HepG2 (cell line): Measurements from ENCODE around the gene ZNFX1. TPM values are rescaled to one million over a fixed set of nuclear protein-coding genes. Genes with fewer than 3 reads are reported as not detected.
A peak's percentile ranks its signal among the peaks of the same experiment; 100 is the strongest.

Experiments used
- ATAC-seq: fragments of 200-7000 bp; cut with Tn5 transposase; 3 replicates; pipeline ENCODE4 v1.9.1; 2020; ENCODE audit warnings: mild to moderate bottlenecking, moderate library complexity
- BruUV-seq: library from RNA; stranded (reverse); fragments of 400-500 nt; replicated peaks from 2 replicates; lab custom pipeline; 2021; lab: Mats Ljungman, UMichigan
- CTCF ChIA-PET: fragments of 300-600 bp; formaldehyde crosslinking; extraction: SDS; loops from one replicate; lab custom pipeline; 2021; ENCODE audit warnings: low total read pairs, inconsistent platforms, low intra/inter-chr PET ratio; lab: Yijun Ruan, JAX
- POLR2A ChIA-PET: fragments of 350-600 bp; sonication (Branson Sonifier 250); formaldehyde crosslinking; loops from one replicate; lab custom pipeline; 2020; ENCODE audit warnings: antibody characterized with exemption, inconsistent platforms; lab: Yijun Ruan, JAX
- DNase-seq: peaks from one replicate; pipeline ENCODE4 v3.0.0-alpha.2; 2015; ENCODE audit warnings: low spot score
- FAIRE-seq: peaks from 3 replicates; lab custom pipeline; 2011; peaks lifted over from hg19 to GRCh38; lab: Jason Lieb, UNC
- H2AFZ ChIP-seq: one replicate; pipeline ENCODE4 v1.6.1; 2011; ENCODE audit warnings: low read length, inconsistent platforms
- H3K27ac ChIP-seq: fragments of 300-600 bp; 3 replicates; pipeline ENCODE4 v1.8.0; 2011; ENCODE audit warnings: mixed run types, mild to moderate bottlenecking, mixed read lengths, low read length, inconsistent platforms; ENCODE audit not compliant: insufficient read depth; ENCODE audit errors: extremely low read length
- H3K27me3 ChIP-seq, 2 experiments: fragments of 200-600 bp in 1 of 2; 2 replicates in 1 of 2; 3 replicates in 1 of 2; pipeline versions ENCODE4 v1.6.0 to v1.8.0; 2011; ENCODE audit warnings: low read length in 2 of 2, mild to moderate bottlenecking in 2 of 2, moderate library complexity in 2 of 2, inconsistent platforms in 1 of 2; ENCODE audit not compliant: insufficient read depth in 2 of 2, control insufficient read depth in 1 of 2
- H3K36me3 ChIP-seq, 2 experiments: fragments of 200-600 bp in 1 of 2; replicated peaks in 1 of 2; 2 replicates in 1 of 2; 3 replicates in 1 of 2; pipeline versions ENCODE4 v1.5.1 to v1.8.0; 2011; ENCODE audit warnings: low read length in 2 of 2, inconsistent platforms in 1 of 2; ENCODE audit not compliant: insufficient read depth in 2 of 2, control insufficient read depth in 1 of 2
- H3K4me1 ChIP-seq: 2 replicates; pipeline ENCODE4 v1.5.1; 2012; ENCODE audit warnings: low read length, inconsistent platforms; ENCODE audit not compliant: insufficient read depth
- H3K4me2 ChIP-seq: 2 replicates; pipeline ENCODE4 v1.6.0; 2011; ENCODE audit warnings: low read depth, low read length, inconsistent platforms
- H3K4me3 ChIP-seq, 3 experiments: fragments of 200-600 bp in 1 of 3; sonication (generic), shearing (Covaris generic) in 1 of 3; replicated peaks in 1 of 3; 2 replicates each; pipeline ENCODE4 v1.5.1; 2011 to 2016; ENCODE audit warnings: low read length in 3 of 3, inconsistent platforms in 2 of 3, low read depth in 2 of 3, mild to moderate bottlenecking in 2 of 3, control low read depth in 1 of 3, mixed read lengths in 1 of 3; ENCODE audit not compliant: insufficient read depth in 1 of 3
- H3K79me2 ChIP-seq: one replicate; pipeline ENCODE4 v1.6.1; 2011; ENCODE audit warnings: low read length, inconsistent platforms; ENCODE audit not compliant: insufficient read depth
- H3K9ac ChIP-seq: 2 replicates; pipeline ENCODE4 v1.6.0; 2011; ENCODE audit warnings: mild to moderate bottlenecking, low read depth, low read length, inconsistent platforms; ENCODE audit not compliant: insufficient read depth
- H3K9me3 ChIP-seq: 2 replicates; pipeline ENCODE4 v1.5.1; 2012; ENCODE audit warnings: mild to moderate bottlenecking, low read length
- H4K20me1 ChIP-seq: 2 replicates; pipeline ENCODE4 v1.6.0; 2011; ENCODE audit warnings: inconsistent platforms, mild to moderate bottlenecking, low read length, moderate library complexity; ENCODE audit not compliant: insufficient read depth
- AKNA ChIP-seq: sonication (generic); formaldehyde crosslinking; IDR thresholded peaks from 2 replicates; pipeline ENCODE4 v1.4.0; 2020; ENCODE audit warnings: missing genetic modification reagents, borderline replicate concordance
- ATF7-NPFF ChIP-seq: sonication (generic); formaldehyde crosslinking; IDR thresholded peaks from 2 replicates; pipeline ENCODE4 v1.8.1; 2023; ENCODE audit warnings: mild to moderate bottlenecking, low read depth, missing genetic modification reagents, moderate library complexity
- NR2F1 ChIP-seq, 2 experiments: fragments of 450-650 bp in 1 of 2; formaldehyde crosslinking in 1 of 2; IDR thresholded peaks; 2 replicates each; pipeline versions ENCODE4 v1.5.0 to v1.6.1; 2016 to 2020; ENCODE audit warnings: mild to moderate bottlenecking in 1 of 2, missing compliant biosample characterization in 1 of 2, missing genetic modification reagents in 1 of 2, moderate library complexity in 1 of 2
- SOX13 ChIP-seq, 3 experiments: fragments of 450-650 bp in 1 of 3; sonication (generic) in 1 of 3; formaldehyde crosslinking in 1 of 3; IDR thresholded peaks in 2 of 3; conservative IDR thresholded peaks in 1 of 3; 2 replicates each; pipeline versions ENCODE4 v1.5.0 to v1.6.1; 2016 to 2020; ENCODE audit warnings: antibody characterized with exemption in 1 of 3, mild to moderate bottlenecking in 1 of 3, missing compliant biosample characterization in 1 of 3, missing genetic modification reagents in 1 of 3, moderate library complexity in 1 of 3
- TGIF2 ChIP-seq: IDR thresholded peaks from 2 replicates; pipeline ENCODE4 v1.6.1; 2016; ENCODE audit warnings: control low read depth, missing compliant biosample characterization
- ZC3H13 ChIP-seq: sonication (generic); formaldehyde crosslinking; IDR thresholded peaks from 2 replicates; pipeline ENCODE4 v1.8.1; 2023; ENCODE audit warnings: mild to moderate bottlenecking, missing genetic modification reagents, moderate library complexity
- ZNF276 ChIP-seq: sonication (generic); formaldehyde crosslinking; IDR thresholded peaks from 2 replicates; pipeline ENCODE4 v1.4.0; 2020; ENCODE audit warnings: mild to moderate bottlenecking, low read depth, missing genetic modification reagents
- ZNF512B ChIP-seq: sonication (generic); formaldehyde crosslinking; IDR thresholded peaks from 2 replicates; pipeline ENCODE4 v1.5.1; 2020; ENCODE audit warnings: missing genetic modification reagents, mild to moderate bottlenecking, borderline replicate concordance
- ZNF713 ChIP-seq: sonication (generic); formaldehyde crosslinking; IDR thresholded peaks from 2 replicates; pipeline ENCODE4 v1.4.0; 2020; ENCODE audit warnings: mild to moderate bottlenecking, missing genetic modification reagents
- WGBS: methylation state at CpG from one replicate; pipeline ENCODE4 v1.1.6; 2017; ENCODE audit warnings: low lambda C conversion rate; 5-methylcytosine and 5-hydroxymethylcytosine counted together
- in situ Hi-C: cut with HindIII; loops from 2 replicates; pipeline ENCODE4 v1.10.0; 2017; ENCODE audit warnings: low pct_unique_long_range_greater_than_20kb; ENCODE audit not compliant: extremely low pct_ligation_motif_present
- intact Hi-C: fragments of 100-400 bp; cut with micrococcal nuclease; formaldehyde crosslinking; loops from one replicate; pipeline ENCODE4 v1.10.0; 2022; ENCODE audit not compliant: unreplicated experiment
- polyA plus RNA-seq, 8 experiments: library from polyadenylated mRNA; depleted of rRNA in 3 of 8; stranded (reverse) in 7 of 8; unstranded in 1 of 8; fragments of >200 nt; fragmentation: Illumina TruSeq in 4 of 8; extraction: Trizol in 4 of 8; gene quantifications; 2 replicates each; pipeline versions ENCODE4 v1.2.1 to v1.2.3, GENCODE V29; 2011 to 2016; ENCODE audit warnings: low read depth in 4 of 8, missing spikeins in 1 of 8, mixed read lengths in 1 of 8; ENCODE audit not compliant: insufficient read depth in 1 of 8
- total RNA-seq, 5 experiments: library from RNA; depleted of rRNA; stranded (reverse); fragments of >200 nt; fragmentation: Illumina TruSeq; extraction: Trizol; gene quantifications; 2 replicates each; pipeline ENCODE4 v1.2.3, GENCODE V29; 2016; ENCODE audit warnings: low read depth in 1 of 5

Gene ZNFX1
- total and polyA plus RNA-seq, 2 of the 13 experiments (the other 11 are each of a cell fraction or from before 2014, with no cell fraction given) = 2.9 to 11.1 TPM

- Histone ChIP-seq H3K27me3 (peaks cover 0 to 4% of the 10 kb centered on the region in 2 experiments; a peak in 1 of 5 replicates), H3K9ac (peak overlapping the region; percentile 99), H3K4me3 (peak overlapping the region; percentile 91 to 98 (median 93)), H3K79me2 (peaks cover 91% of the 10 kb centered on the region), H2AFZ (no peak overlapping the region), H3K4me1 (peaks cover 71% of the 10 kb centered on the region), H3K27ac (peak overlapping the region; percentile 91), H3K36me3 (peaks cover 40 to 66% of the 10 kb centered on the region in 2 experiments), H3K4me2 (peak overlapping the region; percentile 96), H4K20me1 (peaks cover 77% of the 10 kb centered on the region), H3K9me3 (no peaks in the 10 kb centered on the region)
- DNase-seq (peak; percentile 90), ATAC-seq (peak; percentile 23), FAIRE-seq (no peak)
- in situ Hi-C loops (no loop called here), intact Hi-C loops (no loop called here)
- CTCF ChIA-PET = no interaction called here
- POLR2A ChIA-PET = interaction anchor here (0.8 to 6.0 kb wide), 6 partner anchors 10 to 62 kb away, joined by 3 to 46 read pairs (median 3); partner anchors contain the start of gene DDX27
- 33% methylated on average over 13 of the region's 13 CpGs for WGBS
- no TSS peak for BruUV-seq
- TF ChIP-seq ZNF713 (CRISPR knock-in tag) = no peak
- no peak for TF ChIP-seq ZNF512B (CRISPR knock-in tag)
- TF ChIP-seq TGIF2 (CRISPR knock-in tag) = peak; percentile 64
- 0 out of 2 replicates have a peak, but pooled peaks have one; percentile 57 for TF ChIP-seq ZC3H13
- TF ChIP-seq ZNF276 (CRISPR knock-in tag) = no peak
- TF ChIP-seq SOX13 (IDR thresholded peaks at IDR 0.05) = no peak
- peak; percentile 21 to 26; a peak in 3 of 4 replicates for TF ChIP-seq SOX13 (CRISPR knock-in tag; conservative IDR thresholded peaks at IDR 0.05 in 1 of 2, IDR thresholded peaks at IDR 0.05 in 1 of 2)
- peak; percentile 33; the same call in 1 of the 2 replicates for TF ChIP-seq AKNA (CRISPR knock-in tag)
- peak; percentile 63; the same call in 1 of the 2 replicates for TF ChIP-seq ATF7-NPFF (CRISPR knock-in tag)
- TF ChIP-seq NR2F1 (CRISPR knock-in tag; IDR thresholded peaks at IDR 0.05) = peak in 1 of 2 experiments; percentile 33; a peak in 1 of 4 replicates
Observed at GRCh38 chr20:49281059-49281912, 3.4 kb upstream of the ZNFX1 start.
